Testis (tissue), 2 donors: ENCODE measurements around the gene FBXO9.

Experiments
- CTCF ChIP-seq, 3 experiments: fragments of 450-650 bp in 2 of 3; fragments of 200-600 bp in 1 of 3; sonication (generic) in 1 of 3; IDR thresholded peaks; one replicate each; pipeline ENCODE4 v1.5.1; 2016 to 2019; ENCODE audit warnings: antibody characterized with exemption in 3 of 3, mild to moderate bottlenecking in 2 of 3, moderate library complexity in 1 of 3
- POLR2A ChIP-seq: fragments of 450-650 bp; IDR thresholded peaks from one replicate; pipeline ENCODE4 v1.6.1; 2017; ENCODE audit warnings: antibody characterized with exemption, mild to moderate bottlenecking, moderate library complexity

GRCh38 chr6:53124131-53124800 is 59.1 kb downstream of the FBXO9 start:
- no peak for TF ChIP-seq POLR2A
- TF ChIP-seq CTCF (IDR thresholded peaks at IDR 0.05) = no peak
